Testis (tissue), 2 donors: Measurements from ENCODE around the gene ATG10.

Experiments used
- POLR2A ChIP-seq: fragments of 450-650 bp; IDR thresholded peaks from one replicate; pipeline ENCODE4 v1.6.1; 2017; ENCODE audit warnings: antibody characterized with exemption, mild to moderate bottlenecking, moderate library complexity
- TF ChIP-seq, protein P1 (sequence below), 3 experiments: fragments of 450-650 bp in 2 of 3; fragments of 200-600 bp in 1 of 3; sonication (generic) in 1 of 3; IDR thresholded peaks; one replicate each; pipeline ENCODE4 v1.5.1; 2016 to 2019; ENCODE audit warnings: antibody characterized with exemption in 3 of 3, mild to moderate bottlenecking in 2 of 3, moderate library complexity in 1 of 3

DNA sequence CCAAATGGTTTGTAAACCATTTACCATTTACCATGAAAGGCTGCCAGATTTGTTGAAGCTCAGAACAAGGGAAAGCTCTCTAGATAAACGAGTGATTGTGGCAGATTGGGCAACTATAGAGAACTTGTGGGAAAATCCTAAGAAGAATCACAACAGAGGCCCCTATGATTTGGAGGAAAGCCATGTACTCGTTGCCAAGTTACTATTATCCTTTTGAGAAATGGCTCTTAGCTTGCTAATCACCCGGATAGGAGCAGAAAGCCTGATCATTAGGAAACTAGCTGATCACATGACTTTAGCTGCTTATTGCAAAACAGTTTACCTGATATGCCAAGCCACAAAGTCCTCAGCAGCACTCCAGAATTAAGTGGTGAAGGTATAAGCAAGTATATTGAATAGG is 23.5 kb upstream of the ATG10 start:
- TF ChIP-seq, protein P1, sequence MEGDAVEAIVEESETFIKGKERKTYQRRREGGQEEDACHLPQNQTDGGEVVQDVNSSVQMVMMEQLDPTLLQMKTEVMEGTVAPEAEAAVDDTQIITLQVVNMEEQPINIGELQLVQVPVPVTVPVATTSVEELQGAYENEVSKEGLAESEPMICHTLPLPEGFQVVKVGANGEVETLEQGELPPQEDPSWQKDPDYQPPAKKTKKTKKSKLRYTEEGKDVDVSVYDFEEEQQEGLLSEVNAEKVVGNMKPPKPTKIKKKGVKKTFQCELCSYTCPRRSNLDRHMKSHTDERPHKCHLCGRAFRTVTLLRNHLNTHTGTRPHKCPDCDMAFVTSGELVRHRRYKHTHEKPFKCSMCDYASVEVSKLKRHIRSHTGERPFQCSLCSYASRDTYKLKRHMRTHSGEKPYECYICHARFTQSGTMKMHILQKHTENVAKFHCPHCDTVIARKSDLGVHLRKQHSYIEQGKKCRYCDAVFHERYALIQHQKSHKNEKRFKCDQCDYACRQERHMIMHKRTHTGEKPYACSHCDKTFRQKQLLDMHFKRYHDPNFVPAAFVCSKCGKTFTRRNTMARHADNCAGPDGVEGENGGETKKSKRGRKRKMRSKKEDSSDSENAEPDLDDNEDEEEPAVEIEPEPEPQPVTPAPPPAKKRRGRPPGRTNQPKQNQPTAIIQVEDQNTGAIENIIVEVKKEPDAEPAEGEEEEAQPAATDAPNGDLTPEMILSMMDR (IDR thresholded peaks at IDR 0.05): no peak
- TF ChIP-seq POLR2A: no peak
